ENCODE data around the gene JMJD7.

DNA sequence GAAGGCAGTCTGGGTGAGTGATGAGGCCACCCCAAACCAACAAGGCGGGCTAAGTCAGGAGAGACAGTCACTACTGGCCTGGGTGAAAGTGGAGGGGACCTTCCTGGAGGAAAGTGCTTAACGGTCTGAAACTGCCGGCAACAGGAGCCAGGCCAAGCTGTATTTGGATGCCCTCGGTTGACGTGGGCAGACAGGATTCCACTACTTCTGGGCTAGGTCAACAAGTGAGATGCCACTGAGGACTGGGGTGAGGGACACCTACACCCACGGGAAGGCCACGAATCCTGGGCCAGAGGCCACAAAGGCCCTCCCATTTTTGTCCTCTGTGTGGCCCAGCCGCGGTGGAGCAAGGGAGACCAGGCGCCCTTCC, 53.6 kb downstream of the JMJD7 start:
- TF ChIP-seq, protein P1, sequence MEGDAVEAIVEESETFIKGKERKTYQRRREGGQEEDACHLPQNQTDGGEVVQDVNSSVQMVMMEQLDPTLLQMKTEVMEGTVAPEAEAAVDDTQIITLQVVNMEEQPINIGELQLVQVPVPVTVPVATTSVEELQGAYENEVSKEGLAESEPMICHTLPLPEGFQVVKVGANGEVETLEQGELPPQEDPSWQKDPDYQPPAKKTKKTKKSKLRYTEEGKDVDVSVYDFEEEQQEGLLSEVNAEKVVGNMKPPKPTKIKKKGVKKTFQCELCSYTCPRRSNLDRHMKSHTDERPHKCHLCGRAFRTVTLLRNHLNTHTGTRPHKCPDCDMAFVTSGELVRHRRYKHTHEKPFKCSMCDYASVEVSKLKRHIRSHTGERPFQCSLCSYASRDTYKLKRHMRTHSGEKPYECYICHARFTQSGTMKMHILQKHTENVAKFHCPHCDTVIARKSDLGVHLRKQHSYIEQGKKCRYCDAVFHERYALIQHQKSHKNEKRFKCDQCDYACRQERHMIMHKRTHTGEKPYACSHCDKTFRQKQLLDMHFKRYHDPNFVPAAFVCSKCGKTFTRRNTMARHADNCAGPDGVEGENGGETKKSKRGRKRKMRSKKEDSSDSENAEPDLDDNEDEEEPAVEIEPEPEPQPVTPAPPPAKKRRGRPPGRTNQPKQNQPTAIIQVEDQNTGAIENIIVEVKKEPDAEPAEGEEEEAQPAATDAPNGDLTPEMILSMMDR (conservative IDR thresholded peaks at IDR 0.05; ENCODE audit: low read length), result no peak
- no peak for TF ChIP-seq EZH2phosphoT487 (IDR thresholded peaks at IDR 0.05; ENCODE audit: borderline replicate concordance)

Data from Loucy (cell line).